ENCODE measurements around the gene IL22RA2. TPM values are rescaled to one million over a fixed set of nuclear protein-coding genes. Genes with fewer than 3 reads are reported as not detected.
A peak's percentile ranks its signal among the peaks of the same experiment; 100 is the strongest.

Gene IL22RA2
- total and polyA plus RNA-seq, 2 of the 13 experiments (the other 11 are each of a cell fraction or from before 2014, with no cell fraction given): not detected

GRCh38 chr6:137218917-137219663 is 45.6 kb upstream of the IL22RA2 start, which contains the start of gene IFNGR1 (continued):
- TF ChIP-seq ZBTB4 (CRISPR knock-in tag; IDR thresholded peaks at IDR 0.05; ENCODE audit: borderline replicate concordance) (peak; percentile 86; the same call in 1 of the 2 replicates), ELK4 (CRISPR knock-in tag; IDR thresholded peaks at IDR 0.05; ENCODE audit: borderline replicate concordance) (no peak), KLF15 (CRISPR knock-in tag; IDR thresholded peaks at IDR 0.05; ENCODE audit: borderline replicate concordance) (peak; percentile 79; the same call in 1 of the 2 replicates), KAT8 (CRISPR knock-in tag; IDR thresholded peaks at IDR 0.05) (peak; percentile 93), MAF1 (CRISPR knock-in tag; IDR thresholded peaks at IDR 0.05; ENCODE audit: borderline replicate concordance) (0 out of 2 replicates have a peak, but pooled peaks have one; percentile 71), KLF6 (CRISPR knock-in tag; IDR thresholded peaks at IDR 0.05) (peak; percentile 87), AGO1 (IDR thresholded peaks at IDR 0.05; ENCODE audit: low read depth, low read length, poor library complexity, severe bottlenecking) (peak; percentile 46), FOSL2 (CRISPR knock-in tag; IDR thresholded peaks at IDR 0.05) (peak; percentile 74; the same call in 1 of the 2 replicates), TAF15 (IDR thresholded peaks at IDR 0.05; ENCODE audit: low read depth, low read length, poor library complexity, severe bottlenecking) (no peak), NR2C2 (CRISPR knock-in tag; IDR thresholded peaks at IDR 0.05; ENCODE audit: borderline replicate concordance) (peak; percentile 97), DR1 (CRISPR knock-in tag; IDR thresholded peaks at IDR 0.05) (peak; percentile 82), RNF2 (conservative IDR thresholded peaks at IDR 0.05; ENCODE audit: low read depth) (peak; percentile 67), SETDB1 (CRISPR knock-in tag; IDR thresholded peaks at IDR 0.05; ENCODE audit: borderline replicate concordance) (no peak), AHDC1 (CRISPR knock-in tag; IDR thresholded peaks at IDR 0.05; ENCODE audit: borderline replicate concordance) (peak; percentile 89), PBX3 (CRISPR knock-in tag; IDR thresholded peaks at IDR 0.05; ENCODE audit: borderline replicate concordance) (no peak; the same call in 1 of the 2 replicates), ZNF761 (CRISPR knock-in tag; conservative IDR thresholded peaks at IDR 0.05) (no peak), ZSCAN12 (CRISPR knock-in tag; IDR thresholded peaks at IDR 0.05) (peak; percentile 59; the same call in 1 of the 2 replicates)

Data from HepG2 (cell line).